SK-N-SH (cell line): ENCODE data around the gene FABP3. TPM values are rescaled to one million over a fixed set of nuclear protein-coding genes. Genes with fewer than 3 reads are reported as not detected.

Experiments
- CTCF ChIA-PET: fragments of 300-600, 350-600 bp; formaldehyde crosslinking; extraction: SDS; loops from one replicate; lab custom pipeline; 2021; lab: Yijun Ruan, JAX
- POLR2A ChIA-PET: fragments of 350-600 bp; sonication (Branson Sonifier 250); formaldehyde crosslinking; extraction: SDS; loops from one replicate; lab custom pipeline; 2020; ENCODE audit warnings: antibody characterized with exemption, inconsistent platforms; lab: Yijun Ruan, JAX
- DNase-seq: peaks from one replicate; pipeline ENCODE4 v3.0.0; 2012
- H2AFZ ChIP-seq: fragments of 200-600 bp; sonication (generic); 2 replicates; pipeline ENCODE4 v1.8.1; 2016; ENCODE audit warnings: antibody characterized with exemption, mild to moderate bottlenecking, low read depth
- H3F3A ChIP-seq: fragments of 200-600 bp; sonication (generic); replicated peaks from 2 replicates; pipeline ENCODE3; 2016; ENCODE audit warnings: antibody characterized with exemption, mild to moderate bottlenecking; ENCODE audit not compliant: insufficient read depth
- H3K27ac ChIP-seq, 2 experiments: fragments of 200-500 bp in 1 of 2; fragments of 200-600 bp in 1 of 2; sonication (Bioruptor generic) in 1 of 2; sonication (generic), shearing (Covaris generic) in 1 of 2; 2 replicates each; pipeline versions ENCODE4 v1.5.1 to v1.6.1; 2014 to 2016; ENCODE audit warnings: low read depth in 2 of 2, inconsistent platforms in 1 of 2, low read length in 1 of 2, mild to moderate bottlenecking in 1 of 2, mixed read lengths in 1 of 2
- H3K27me3 ChIP-seq: fragments of 200-600 bp; sonication (generic), shearing (Covaris generic); 2 replicates; pipeline ENCODE4 v1.6.1; 2016; ENCODE audit warnings: mixed run types; ENCODE audit not compliant: insufficient read depth
- H3K36me3 ChIP-seq, 2 experiments: fragments of 200-500 bp in 1 of 2; fragments of 200-600 bp in 1 of 2; sonication (Bioruptor generic) in 1 of 2; sonication (generic) in 1 of 2; replicated peaks in 1 of 2; 2 replicates each; pipeline versions ENCODE3 to v1.5.1; 2014 to 2016; ENCODE audit warnings: low read length in 1 of 2, mild to moderate bottlenecking in 1 of 2; ENCODE audit not compliant: insufficient read depth in 2 of 2, control insufficient read depth in 1 of 2
- H3K4me1 ChIP-seq, 2 experiments: fragments of 200-500 bp in 1 of 2; fragments of 200-600 bp in 1 of 2; sonication (Bioruptor generic) in 1 of 2; sonication (generic), shearing (Covaris generic) in 1 of 2; 2 replicates each; pipeline versions ENCODE4 v1.5.1 to v1.6.1; 2014 to 2016; ENCODE audit warnings: low read depth in 1 of 2, low read length in 1 of 2, mixed run types in 1 of 2; ENCODE audit not compliant: insufficient read depth in 2 of 2, control insufficient read depth in 1 of 2
- H3K4me2 ChIP-seq: fragments of 200-600 bp; sonication (generic), shearing (Covaris generic); 2 replicates; pipeline ENCODE4 v1.6.1; 2017; ENCODE audit warnings: mixed run types
- H3K4me3 ChIP-seq, 2 experiments: fragments of 200-500 bp in 1 of 2; fragments of 200-600 bp in 1 of 2; sonication (Bioruptor generic) in 1 of 2; sonication (generic), shearing (Covaris generic) in 1 of 2; 2 replicates each; pipeline versions ENCODE4 v1.5.1 to v1.8.1; 2014 to 2016; ENCODE audit warnings: low read depth in 2 of 2, inconsistent platforms in 1 of 2, low read length in 1 of 2, mild to moderate bottlenecking in 1 of 2, mixed read lengths in 1 of 2, moderate library complexity in 1 of 2
- H3K79me2 ChIP-seq: fragments of 200-600 bp; sonication (generic); 2 replicates; pipeline ENCODE4 v1.8.1; 2017; ENCODE audit warnings: mild to moderate bottlenecking; ENCODE audit not compliant: insufficient read depth
- H3K9ac ChIP-seq: fragments of 200-600 bp; sonication (generic); 2 replicates; pipeline ENCODE4 v1.6.1; 2017; ENCODE audit warnings: mixed run types
- H3K9me2 ChIP-seq: fragments of 200-600 bp; sonication (generic); 2 replicates; pipeline ENCODE4 v1.6.1; 2017; ENCODE audit warnings: mixed run types
- H3K9me3 ChIP-seq: fragments of 200-600 bp; sonication (generic); 2 replicates; pipeline ENCODE4 v1.6.1; 2017; ENCODE audit warnings: mixed run types, mild to moderate bottlenecking, moderate library complexity
- H4K20me1 ChIP-seq: fragments of 200-600 bp; sonication (generic); 2 replicates; pipeline ENCODE4 v1.6.1; 2017; ENCODE audit warnings: mild to moderate bottlenecking, mixed run types; ENCODE audit not compliant: insufficient read depth
- CTCF ChIP-seq: fragments of 200-600 bp; sonication (generic); IDR thresholded peaks from 2 replicates; pipeline ENCODE4 v1.6.1; 2017; ENCODE audit warnings: antibody characterized with exemption, mild to moderate bottlenecking, moderate library complexity
- FOSL2 ChIP-seq: IDR thresholded peaks from 2 replicates; pipeline ENCODE4 v1.4.0; 2012; ENCODE audit warnings: low read depth, mild to moderate bottlenecking, moderate library complexity, borderline replicate concordance
- JUND ChIP-seq: IDR thresholded peaks from 2 replicates; pipeline ENCODE4 v1.4.0; 2012
- MAX ChIP-seq: IDR thresholded peaks from 2 replicates; pipeline ENCODE4 v1.4.0; 2012; ENCODE audit warnings: low read depth
- NFIC ChIP-seq: IDR thresholded peaks from 2 replicates; pipeline ENCODE4 v1.4.0; 2012; ENCODE audit warnings: borderline replicate concordance
- NRF1 ChIP-seq: IDR thresholded peaks from 2 replicates; pipeline ENCODE4 v1.6.1; 2012; ENCODE audit warnings: low read depth, mild to moderate bottlenecking, low read length
- RAD21 ChIP-seq: IDR thresholded peaks from 2 replicates; pipeline ENCODE4 v1.6.1; 2012; ENCODE audit warnings: mild to moderate bottlenecking, low read length
- REST ChIP-seq: IDR thresholded peaks from 2 replicates; pipeline ENCODE4 v1.6.1; 2012; ENCODE audit warnings: mild to moderate bottlenecking, low read depth, low read length, moderate library complexity
- RXRA ChIP-seq: IDR thresholded peaks from 2 replicates; pipeline ENCODE4 v1.4.0; 2012; ENCODE audit warnings: low read depth, mild to moderate bottlenecking, borderline replicate concordance
- SIN3A ChIP-seq: IDR thresholded peaks from 2 replicates; pipeline ENCODE4 v1.6.1; 2012; ENCODE audit warnings: low read depth, mild to moderate bottlenecking, low read length, moderate library complexity, borderline replicate concordance
- TAF1 ChIP-seq: IDR thresholded peaks from 2 replicates; pipeline ENCODE4 v1.6.1; 2012; ENCODE audit warnings: low read depth, mild to moderate bottlenecking, low read length, moderate library complexity, borderline replicate concordance
- TEAD4 ChIP-seq: IDR thresholded peaks from 2 replicates; pipeline ENCODE4 v1.4.0; 2012; ENCODE audit warnings: mild to moderate bottlenecking, borderline replicate concordance; ENCODE audit not compliant: insufficient read depth
- USF2 ChIP-seq: fragments of 150-350 bp; IDR thresholded peaks from 2 replicates; pipeline ENCODE4 v1.6.1; 2017; ENCODE audit warnings: antibody characterized with exemption, low read length, low read depth, borderline replicate concordance
- YY1 ChIP-seq: IDR thresholded peaks from 2 replicates; pipeline ENCODE4 v1.4.0; 2012; ENCODE audit warnings: low read depth, mild to moderate bottlenecking
- WGBS: methylation state at CpG from one replicate; pipeline ENCODE4 v1.1.6; 2017; ENCODE audit warnings: low lambda C conversion rate; 5-methylcytosine and 5-hydroxymethylcytosine counted together
- polyA plus RNA-seq, 3 experiments: library from polyadenylated mRNA; depleted of rRNA; stranded (reverse); fragments of >200 nt; gene quantifications; 2 replicates each; pipeline ENCODE4 v1.2.3, GENCODE V29; 2012

FABP3 gene
- polyA plus RNA-seq, 1 of the 3 experiments (the other 2 are of a cell fraction), result 0.08 TPM

GRCh38 chr1:31366796-31367195 lies 6.1 kb downstream of the FABP3 start:
- Histone ChIP-seq H3K4me1 (no peaks in the 10 kb centered on the region), H3F3A (no peaks in the 10 kb centered on the region), H3K4me3 (no peak overlapping the region), H2AFZ (no peak overlapping the region), H4K20me1 (no peaks in the 10 kb centered on the region)
- POLR2A ChIA-PET, result no interaction called here
- CTCF ChIA-PET, result interaction anchor here (12.3 kb wide), 1 partner anchor 183 kb away, joined by 88 read pairs; no protein-coding TSS in a partner anchor
- TF ChIP-seq JUND (no peak), TAF1 (no peak)
- TF ChIP-seq, all 33 proteins: peak for 0
- no peak overlapping the region for H3K9ac ChIP-seq
- H3K79me2 ChIP-seq, result no peaks in the 10 kb centered on the region
- no peaks in the 10 kb centered on the region for H3K27me3 ChIP-seq
- H3K36me3 ChIP-seq, result peaks cover 0 to 24% of the 10 kb centered on the region in 2 experiments
- no peak overlapping the region for H3K4me2 ChIP-seq
- H3K27ac ChIP-seq, result no peak overlapping the region
- no peaks in the 10 kb centered on the region for H3K9me3 ChIP-seq
- DNase-seq, result no peak
- H3K9me2 ChIP-seq, result no peaks in the 10 kb centered on the region
- 90% methylated on average over 2 of the region's 2 CpGs for WGBS

GRCh38 chr1:31364561-31365250 lies 8.2 kb downstream of the FABP3 start:
- ChIA-PET CTCF (interaction anchor here (1.1 to 2.2 kb wide), 3 partner anchors 17 to 183 kb away, joined by 3 to 6 read pairs (median 3); no protein-coding TSS in a partner anchor), POLR2A (no interaction called here)
- Histone ChIP-seq H3K79me2 (no peaks in the 10 kb centered on the region), H3K9me2 (no peaks in the 10 kb centered on the region), H3K4me3 (no peak overlapping the region), H3F3A (no peaks in the 10 kb centered on the region), H3K4me2 (no peak overlapping the region), H3K27ac (no peak overlapping the region)
- DNase-seq, result no peak
- TF ChIP-seq TAF1, result no peak
- TF ChIP-seq NFIC, result no peak
- TF ChIP-seq USF2, result no peak
- no peak for TF ChIP-seq REST
- no peak for TF ChIP-seq CTCF
- no peak for TF ChIP-seq TEAD4
- TF ChIP-seq RXRA, result no peak
- no peak for TF ChIP-seq FOSL2
- TF ChIP-seq MAX, result no peak
- TF ChIP-seq SIN3A, result no peak
- no peak for TF ChIP-seq RAD21
- TF ChIP-seq YY1, result no peak
- no peak for TF ChIP-seq NRF1
- TF ChIP-seq, all 33 proteins: peak for 0
- Histone ChIP-seq H4K20me1 (no peaks in the 10 kb centered on the region), H3K9me3 (no peaks in the 10 kb centered on the region), H2AFZ (no peak overlapping the region), H3K4me1 (no peaks in the 10 kb centered on the region), H3K36me3 (peaks cover 0 to 24% of the 10 kb centered on the region in 2 experiments), H3K9ac (no peak overlapping the region), H3K27me3 (no peaks in the 10 kb centered on the region)
- WGBS, result 90% methylated on average over 3 of the region's 3 CpGs
